Liver (tissue), 3 donors: ENCODE data around the gene CCDC186.

Experiments
- GABPA ChIP-seq, 2 donors: IDR thresholded peaks in 1 of 2; conservative IDR thresholded peaks in 1 of 2; 2 replicates each; pipeline ENCODE4 v1.6.1; 2016; ENCODE audit warnings: antibody characterized with exemption in 2 of 2, mild to moderate bottlenecking in 1 of 2, moderate library complexity in 1 of 2
- JUND ChIP-seq, 2 donors: IDR thresholded peaks; 2 replicates each; pipeline ENCODE4 v1.6.1; 2016; ENCODE audit warnings: antibody characterized with exemption in 2 of 2
- TAF1 ChIP-seq: conservative IDR thresholded peaks from 2 replicates; pipeline ENCODE4 v1.6.1; 2016; ENCODE audit warnings: antibody characterized with exemption, mild to moderate bottlenecking
- TF ChIP-seq, protein P1 (sequence below): fragments of 150-350 bp; IDR thresholded peaks from 2 replicates; pipeline ENCODE4 v1.5.1; 2017; ENCODE audit warnings: improper control_type of control experiment, low read depth, low read length; ENCODE audit not compliant: missing input control
- TF ChIP-seq, protein P2 (sequence below): IDR thresholded peaks from 2 replicates; pipeline ENCODE4 v1.6.1; 2016; ENCODE audit warnings: antibody characterized with exemption, mild to moderate bottlenecking
- TF ChIP-seq, protein P3 (sequence below): IDR thresholded peaks from 2 replicates; pipeline ENCODE4 v1.6.1; 2016; ENCODE audit warnings: antibody characterized with exemption
- TF ChIP-seq, protein P4 (sequence below): IDR thresholded peaks from 2 replicates; pipeline ENCODE4 v1.6.1; 2016; ENCODE audit warnings: antibody characterized with exemption
- TF ChIP-seq, protein P5 (sequence below): IDR thresholded peaks from 2 replicates; pipeline ENCODE4 v1.6.1; 2016; ENCODE audit warnings: antibody characterized with exemption
- donor health status: healthy.
- donor health status: healthy.

DNA sequence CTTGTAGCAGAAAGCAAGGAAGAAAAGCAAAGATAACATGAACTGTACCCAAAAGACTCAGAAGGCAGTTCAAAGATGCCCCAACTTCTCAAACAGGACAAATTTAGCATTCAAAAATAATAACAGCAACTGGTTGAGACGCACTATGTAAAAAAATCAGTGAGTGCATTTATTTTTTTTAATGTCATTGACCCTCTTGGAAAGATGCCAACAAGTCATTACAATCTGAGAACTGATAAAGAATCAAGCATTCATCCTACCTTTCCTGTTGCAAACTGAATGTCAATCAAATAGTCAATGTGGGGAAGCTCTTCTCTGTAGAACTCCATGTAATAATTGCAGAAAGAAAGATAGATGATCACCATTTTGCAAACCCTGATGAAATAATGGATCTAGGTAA is 1.7 kb upstream of the CCDC186 start:
- TF ChIP-seq, protein P1, sequence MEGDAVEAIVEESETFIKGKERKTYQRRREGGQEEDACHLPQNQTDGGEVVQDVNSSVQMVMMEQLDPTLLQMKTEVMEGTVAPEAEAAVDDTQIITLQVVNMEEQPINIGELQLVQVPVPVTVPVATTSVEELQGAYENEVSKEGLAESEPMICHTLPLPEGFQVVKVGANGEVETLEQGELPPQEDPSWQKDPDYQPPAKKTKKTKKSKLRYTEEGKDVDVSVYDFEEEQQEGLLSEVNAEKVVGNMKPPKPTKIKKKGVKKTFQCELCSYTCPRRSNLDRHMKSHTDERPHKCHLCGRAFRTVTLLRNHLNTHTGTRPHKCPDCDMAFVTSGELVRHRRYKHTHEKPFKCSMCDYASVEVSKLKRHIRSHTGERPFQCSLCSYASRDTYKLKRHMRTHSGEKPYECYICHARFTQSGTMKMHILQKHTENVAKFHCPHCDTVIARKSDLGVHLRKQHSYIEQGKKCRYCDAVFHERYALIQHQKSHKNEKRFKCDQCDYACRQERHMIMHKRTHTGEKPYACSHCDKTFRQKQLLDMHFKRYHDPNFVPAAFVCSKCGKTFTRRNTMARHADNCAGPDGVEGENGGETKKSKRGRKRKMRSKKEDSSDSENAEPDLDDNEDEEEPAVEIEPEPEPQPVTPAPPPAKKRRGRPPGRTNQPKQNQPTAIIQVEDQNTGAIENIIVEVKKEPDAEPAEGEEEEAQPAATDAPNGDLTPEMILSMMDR: no peak
- TF ChIP-seq TAF1 (no peak), JUND (IDR thresholded peaks at IDR 0.05) (no peak), GABPA (IDR thresholded peaks at IDR 0.05 in 1 of 2, conservative IDR thresholded peaks at IDR 0.05 in 1 of 2) (no peak)
- TF ChIP-seq, protein P2, sequence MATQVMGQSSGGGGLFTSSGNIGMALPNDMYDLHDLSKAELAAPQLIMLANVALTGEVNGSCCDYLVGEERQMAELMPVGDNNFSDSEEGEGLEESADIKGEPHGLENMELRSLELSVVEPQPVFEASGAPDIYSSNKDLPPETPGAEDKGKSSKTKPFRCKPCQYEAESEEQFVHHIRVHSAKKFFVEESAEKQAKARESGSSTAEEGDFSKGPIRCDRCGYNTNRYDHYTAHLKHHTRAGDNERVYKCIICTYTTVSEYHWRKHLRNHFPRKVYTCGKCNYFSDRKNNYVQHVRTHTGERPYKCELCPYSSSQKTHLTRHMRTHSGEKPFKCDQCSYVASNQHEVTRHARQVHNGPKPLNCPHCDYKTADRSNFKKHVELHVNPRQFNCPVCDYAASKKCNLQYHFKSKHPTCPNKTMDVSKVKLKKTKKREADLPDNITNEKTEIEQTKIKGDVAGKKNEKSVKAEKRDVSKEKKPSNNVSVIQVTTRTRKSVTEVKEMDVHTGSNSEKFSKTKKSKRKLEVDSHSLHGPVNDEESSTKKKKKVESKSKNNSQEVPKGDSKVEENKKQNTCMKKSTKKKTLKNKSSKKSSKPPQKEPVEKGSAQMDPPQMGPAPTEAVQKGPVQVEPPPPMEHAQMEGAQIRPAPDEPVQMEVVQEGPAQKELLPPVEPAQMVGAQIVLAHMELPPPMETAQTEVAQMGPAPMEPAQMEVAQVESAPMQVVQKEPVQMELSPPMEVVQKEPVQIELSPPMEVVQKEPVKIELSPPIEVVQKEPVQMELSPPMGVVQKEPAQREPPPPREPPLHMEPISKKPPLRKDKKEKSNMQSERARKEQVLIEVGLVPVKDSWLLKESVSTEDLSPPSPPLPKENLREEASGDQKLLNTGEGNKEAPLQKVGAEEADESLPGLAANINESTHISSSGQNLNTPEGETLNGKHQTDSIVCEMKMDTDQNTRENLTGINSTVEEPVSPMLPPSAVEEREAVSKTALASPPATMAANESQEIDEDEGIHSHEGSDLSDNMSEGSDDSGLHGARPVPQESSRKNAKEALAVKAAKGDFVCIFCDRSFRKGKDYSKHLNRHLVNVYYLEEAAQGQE: no peak
- TF ChIP-seq, protein P3, sequence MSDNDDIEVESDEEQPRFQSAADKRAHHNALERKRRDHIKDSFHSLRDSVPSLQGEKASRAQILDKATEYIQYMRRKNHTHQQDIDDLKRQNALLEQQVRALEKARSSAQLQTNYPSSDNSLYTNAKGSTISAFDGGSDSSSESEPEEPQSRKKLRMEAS: no peak
- TF ChIP-seq, protein P4, sequence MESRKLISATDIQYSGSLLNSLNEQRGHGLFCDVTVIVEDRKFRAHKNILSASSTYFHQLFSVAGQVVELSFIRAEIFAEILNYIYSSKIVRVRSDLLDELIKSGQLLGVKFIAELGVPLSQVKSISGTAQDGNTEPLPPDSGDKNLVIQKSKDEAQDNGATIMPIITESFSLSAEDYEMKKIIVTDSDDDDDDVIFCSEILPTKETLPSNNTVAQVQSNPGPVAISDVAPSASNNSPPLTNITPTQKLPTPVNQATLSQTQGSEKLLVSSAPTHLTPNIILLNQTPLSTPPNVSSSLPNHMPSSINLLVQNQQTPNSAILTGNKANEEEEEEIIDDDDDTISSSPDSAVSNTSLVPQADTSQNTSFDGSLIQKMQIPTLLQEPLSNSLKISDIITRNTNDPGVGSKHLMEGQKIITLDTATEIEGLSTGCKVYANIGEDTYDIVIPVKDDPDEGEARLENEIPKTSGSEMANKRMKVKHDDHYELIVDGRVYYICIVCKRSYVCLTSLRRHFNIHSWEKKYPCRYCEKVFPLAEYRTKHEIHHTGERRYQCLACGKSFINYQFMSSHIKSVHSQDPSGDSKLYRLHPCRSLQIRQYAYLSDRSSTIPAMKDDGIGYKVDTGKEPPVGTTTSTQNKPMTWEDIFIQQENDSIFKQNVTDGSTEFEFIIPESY: no peak
- TF ChIP-seq, protein P5, sequence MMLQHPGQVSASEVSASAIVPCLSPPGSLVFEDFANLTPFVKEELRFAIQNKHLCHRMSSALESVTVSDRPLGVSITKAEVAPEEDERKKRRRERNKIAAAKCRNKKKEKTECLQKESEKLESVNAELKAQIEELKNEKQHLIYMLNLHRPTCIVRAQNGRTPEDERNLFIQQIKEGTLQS: no peak
